IMR-90 (cell line): ENCODE data around the gene NFX1. TPM values are rescaled to one million over a fixed set of nuclear protein-coding genes. Genes with fewer than 3 reads are reported as not detected.
"Not testable (repeated sequence)": the region's sequence is repeated elsewhere in the genome, so short reads cannot be mapped to it uniquely, and the experiment has no call there.

Source experiments
- ATAC-seq: fragments of 200-7000 bp; cut with Tn5 transposase; 2 replicates; pipeline ENCODE4 v1.9.1; 2020; ENCODE audit warnings: low read depth, mild to moderate bottlenecking, moderate library complexity
- BruUV-seq: library from RNA; stranded (reverse); fragments of 400-500 nt; replicated peaks from 2 replicates; lab custom pipeline; 2021; lab: Mats Ljungman, UMichigan
- CTCF ChIA-PET: fragments of 300-600 bp; formaldehyde crosslinking; extraction: SDS; loops from one replicate; lab custom pipeline; 2021; ENCODE audit warnings: antibody characterized with exemption; lab: Yijun Ruan, JAX
- POLR2A ChIA-PET: fragments of 300-600 bp; sonication (Branson Sonifier 250); formaldehyde crosslinking; loops from one replicate; lab custom pipeline; 2022; ENCODE audit warnings: antibody characterized with exemption; ENCODE audit not compliant: unreplicated experiment; lab: Charles Lee
- DNase-seq: peaks from one replicate; pipeline ENCODE4 v3.0.0; 2013
- H2AFZ ChIP-seq: replicated peaks from 2 replicates; pipeline ENCODE3; 2013; ENCODE audit warnings: low read length, mild to moderate bottlenecking; ENCODE audit not compliant: poor library complexity
- H2AK5ac ChIP-seq: 2 replicates; pipeline ENCODE4 v1.6.1; 2013; ENCODE audit warnings: low read depth, low read length, inconsistent platforms
- H2AK9ac ChIP-seq: replicated peaks from 2 replicates; pipeline ENCODE3; 2013; ENCODE audit warnings: mild to moderate bottlenecking, low read depth, low read length, moderate library complexity; ENCODE audit not compliant: poor library complexity
- H2BK120ac ChIP-seq: 2 replicates; pipeline ENCODE4 v1.6.1; 2013; ENCODE audit warnings: low read depth, low read length, inconsistent platforms
- H2BK15ac ChIP-seq: 3 replicates; pipeline ENCODE4 v1.6.1; 2013; ENCODE audit warnings: low read depth, low read length, inconsistent platforms
- H2BK20ac ChIP-seq: 2 replicates; pipeline ENCODE4 v1.6.1; 2013; ENCODE audit warnings: low read depth, mild to moderate bottlenecking, inconsistent platforms, low read length, moderate library complexity
- H2BK5ac ChIP-seq: 2 replicates; pipeline ENCODE4 v1.6.1; 2013; ENCODE audit warnings: mild to moderate bottlenecking, low read depth, low read length, inconsistent platforms; ENCODE audit not compliant: poor library complexity, severe bottlenecking
- H3K14ac ChIP-seq: replicated peaks from 2 replicates; pipeline ENCODE4 v1.6.1; 2013; ENCODE audit warnings: low read depth, low read length, inconsistent platforms
- H3K18ac ChIP-seq: 2 replicates; pipeline ENCODE4 v1.6.1; 2013; ENCODE audit warnings: low read depth, low read length, control low read depth
- H3K23ac ChIP-seq: 2 replicates; pipeline ENCODE4 v1.6.1; 2013; ENCODE audit warnings: low read depth, low read length, inconsistent platforms
- H3K27ac ChIP-seq: 2 replicates; pipeline ENCODE4 v1.5.1; 2013; ENCODE audit warnings: mild to moderate bottlenecking, control low read depth, low read length; ENCODE audit not compliant: insufficient read depth
- H3K27me3 ChIP-seq: 2 replicates; pipeline ENCODE4 v1.6.1; 2013; ENCODE audit warnings: low read length; ENCODE audit not compliant: control insufficient read depth, insufficient read depth
- H3K36me3 ChIP-seq: 2 replicates; pipeline ENCODE4 v1.6.1; 2013; ENCODE audit warnings: low read length, mixed read lengths; ENCODE audit not compliant: control insufficient read depth, insufficient read depth
- H3K4ac ChIP-seq: 2 replicates; pipeline ENCODE4 v1.6.1; 2013; ENCODE audit warnings: low read depth, low read length, inconsistent platforms
- H3K4me1 ChIP-seq: 2 replicates; pipeline ENCODE4 v1.6.1; 2013; ENCODE audit warnings: low read length, mixed read lengths; ENCODE audit not compliant: control insufficient read depth, insufficient read depth
- H3K4me2 ChIP-seq: 2 replicates; pipeline ENCODE4 v1.6.1; 2013; ENCODE audit warnings: low read depth, mild to moderate bottlenecking, control low read depth, low read length, moderate library complexity
- H3K4me3 ChIP-seq: 2 replicates; pipeline ENCODE4 v1.5.1; 2013; ENCODE audit warnings: low read depth, mild to moderate bottlenecking, control low read depth, low read length, moderate library complexity; ENCODE audit not compliant: insufficient read depth
- H3K56ac ChIP-seq: 2 replicates; pipeline ENCODE4 v1.6.1; 2013; ENCODE audit warnings: low read length, inconsistent platforms; ENCODE audit not compliant: insufficient read depth; ENCODE audit errors: extremely low read depth
- H3K79me1 ChIP-seq, 2 experiments: 2 replicates each; pipeline ENCODE4 v1.6.1; 2013; ENCODE audit warnings: low read length in 2 of 2, inconsistent platforms in 1 of 2, low read depth in 1 of 2
- H3K9ac ChIP-seq: 2 replicates; pipeline ENCODE4 v1.6.1; 2013; ENCODE audit warnings: low read depth, low read length, control low read depth
- H3K9me1 ChIP-seq: 2 replicates; pipeline ENCODE4 v1.6.1; 2013; ENCODE audit warnings: low read length, inconsistent platforms; ENCODE audit not compliant: insufficient read depth
- H3K9me3 ChIP-seq: 2 replicates; pipeline ENCODE4 v1.6.1; 2013; ENCODE audit warnings: low read length; ENCODE audit not compliant: control insufficient read depth, insufficient read depth
- H4K20me1 ChIP-seq: 2 replicates; pipeline ENCODE4 v1.6.1; 2013; ENCODE audit warnings: low read length, inconsistent platforms; ENCODE audit not compliant: insufficient read depth
- H4K5ac ChIP-seq: 2 replicates; pipeline ENCODE4 v1.6.1; 2013; ENCODE audit warnings: mild to moderate bottlenecking, low read depth, low read length, control low read depth
- H4K8ac ChIP-seq, 2 experiments: 2 replicates each; pipeline ENCODE4 v1.6.1; 2013; ENCODE audit warnings: low read depth in 2 of 2, low read length in 2 of 2, control low read depth in 1 of 2, inconsistent platforms in 1 of 2
- H4K91ac ChIP-seq: 2 replicates; pipeline ENCODE4 v1.6.1; 2013; ENCODE audit warnings: low read depth, low read length, inconsistent platforms; ENCODE audit not compliant: insufficient read depth
- WGBS, 2 experiments: methylation state at CpG; one replicate each; pipeline versions ENCODE4 v1.1.5 to v1.1.7; 2013; ENCODE audit warnings: missing lambda C conversion rate in 2 of 2; ENCODE audit not compliant: insufficient read length in 1 of 2; ENCODE audit errors: extremely low coverage in 2 of 2; 5-methylcytosine and 5-hydroxymethylcytosine counted together
- dilution Hi-C: fragments of 300-500 bp; cut with HindIII; formaldehyde crosslinking; loops from one replicate; pipeline ENCODE4 v1.14.3; 2018; ENCODE audit warnings: low sequenced_read_pairs; ENCODE audit not compliant: unreplicated experiment
- in situ Hi-C: fragments of 300-500 bp; cut with MboI; formaldehyde crosslinking; loops from 3 replicates; pipeline ENCODE4 v1.14.3; 2019; ENCODE audit warnings: low sequenced_read_pairs, inconsistent platforms, mixed read lengths
- intact Hi-C: fragments of 100-400 bp; cut with micrococcal nuclease; formaldehyde crosslinking; loops from 2 replicates; pipeline ENCODE4 v1.10.0; 2022
- polyA plus RNA-seq, 3 experiments: library from polyadenylated mRNA; depleted of rRNA; stranded (reverse); fragments of >200 nt; gene quantifications; 2 replicates each; pipeline ENCODE4 v1.2.3, GENCODE V29; 2012; ENCODE audit warnings: low replicate concordance in 1 of 3
- total RNA-seq: library from RNA; depleted of rRNA; stranded (reverse); fragments of >200 nt; gene quantifications from 2 replicates; pipeline ENCODE4 v1.2.3, GENCODE V29; 2012

Gene NFX1
- total and polyA plus RNA-seq, 2 of the 4 experiments (the other 2 are of a cell fraction), result 27.0 to 36.0 TPM

- ATAC-seq, H2BK15ac ChIP-seq, H3K9me1 ChIP-seq, dilution Hi-C loops, H2BK120ac ChIP-seq, DNase-seq, H2BK5ac ChIP-seq, H2AK9ac ChIP-seq, H3K18ac ChIP-seq, CTCF ChIA-PET, H3K14ac ChIP-seq, H3K4me3 ChIP-seq, H3K23ac ChIP-seq, H3K27me3 ChIP-seq, H4K20me1 ChIP-seq, H3K79me1 ChIP-seq, H3K9me3 ChIP-seq, POLR2A ChIA-PET, H3K4me1 ChIP-seq, intact Hi-C loops, H3K4ac ChIP-seq, H4K91ac ChIP-seq, H3K27ac ChIP-seq, H3K9ac ChIP-seq, H3K56ac ChIP-seq, H4K8ac ChIP-seq, H3K4me2 ChIP-seq, BruUV-seq, H2AFZ ChIP-seq, H2AK5ac ChIP-seq, H4K5ac ChIP-seq, in situ Hi-C loops, H2BK20ac ChIP-seq: not testable (repeated sequence)
- WGBS, 2 experiments, result 100% methylated on average over 2 of the region's 4 CpGs; no CpG with 5 or more reads in 1 of the 2 experiments
- H3K36me3 ChIP-seq, result peaks cover 39% of the 10 kb centered on the region
Measured at GRCh38 chr9:33364814-33365213, 74.5 kb downstream of the NFX1 start.
